Measurements from ENCODE around the gene UBALD1. TPM values are rescaled to one million over a fixed set of nuclear protein-coding genes. Genes with fewer than 3 reads are reported as not detected.

The UBALD1 gene
- total RNA-seq, 1 donor from 2014 or later = 4.6 TPM

DNA sequence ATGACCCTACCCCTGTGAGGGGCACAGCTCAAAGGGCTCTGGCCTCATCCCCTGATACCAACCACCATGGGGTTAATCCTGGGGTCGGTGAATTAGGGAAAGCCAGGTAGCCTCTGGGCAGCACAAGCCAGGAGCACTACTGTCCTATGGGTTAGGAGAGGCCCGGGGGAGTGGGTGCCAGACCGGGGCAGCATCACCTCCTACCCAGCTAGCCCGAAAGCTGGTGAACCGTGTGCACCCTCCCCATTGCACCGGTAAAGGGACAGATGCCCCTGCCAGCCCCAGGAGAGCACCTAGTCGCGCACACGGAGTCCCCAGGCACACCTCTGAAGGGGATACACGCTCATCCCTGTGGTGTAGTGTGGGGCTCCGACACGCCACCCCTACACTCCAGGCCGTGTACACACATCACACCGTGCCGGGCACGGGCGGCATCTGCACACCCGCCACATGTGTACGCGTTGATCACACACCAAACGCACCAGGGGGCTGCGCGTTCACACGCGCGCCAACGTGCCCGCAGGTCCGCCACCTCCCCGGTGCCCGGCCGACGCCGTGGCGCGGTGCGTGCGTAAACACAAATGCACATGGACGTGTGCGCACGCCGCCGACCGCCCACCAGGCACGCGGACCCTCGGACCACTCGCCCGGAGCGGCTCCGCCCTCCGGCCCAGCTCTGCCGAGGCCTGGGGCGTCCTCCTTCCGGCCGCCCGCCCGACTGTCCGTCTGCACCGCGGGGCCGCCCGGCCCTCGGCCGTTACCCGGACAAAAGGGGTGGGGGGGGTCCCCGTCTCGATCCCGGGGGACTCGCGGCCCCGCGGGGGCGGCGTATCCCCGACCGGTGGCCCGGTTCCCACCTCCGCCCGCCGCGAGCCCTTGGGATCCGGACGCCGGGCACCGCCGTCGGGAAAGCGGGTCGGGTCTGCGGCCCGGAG lies 785 bp downstream of the UBALD1 start:
- Histone ChIP-seq H3K4me3 (peak overlapping the region; percentile 92 to 98), H3K9me3 (no peaks in the 10 kb centered on the region), H3K4me1 (peaks cover 23 to 41% of the 10 kb centered on the region in 2 donors), H3K27me3 (no peaks in the 10 kb centered on the region), H3K36me3 (peaks cover 7 to 12% of the 10 kb centered on the region in 2 donors), H3K27ac (peak overlapping the region; percentile 91 to 98)
- intact Hi-C loops (cut with DNase I) = no loop called here
- TF ChIP-seq, protein P1, sequence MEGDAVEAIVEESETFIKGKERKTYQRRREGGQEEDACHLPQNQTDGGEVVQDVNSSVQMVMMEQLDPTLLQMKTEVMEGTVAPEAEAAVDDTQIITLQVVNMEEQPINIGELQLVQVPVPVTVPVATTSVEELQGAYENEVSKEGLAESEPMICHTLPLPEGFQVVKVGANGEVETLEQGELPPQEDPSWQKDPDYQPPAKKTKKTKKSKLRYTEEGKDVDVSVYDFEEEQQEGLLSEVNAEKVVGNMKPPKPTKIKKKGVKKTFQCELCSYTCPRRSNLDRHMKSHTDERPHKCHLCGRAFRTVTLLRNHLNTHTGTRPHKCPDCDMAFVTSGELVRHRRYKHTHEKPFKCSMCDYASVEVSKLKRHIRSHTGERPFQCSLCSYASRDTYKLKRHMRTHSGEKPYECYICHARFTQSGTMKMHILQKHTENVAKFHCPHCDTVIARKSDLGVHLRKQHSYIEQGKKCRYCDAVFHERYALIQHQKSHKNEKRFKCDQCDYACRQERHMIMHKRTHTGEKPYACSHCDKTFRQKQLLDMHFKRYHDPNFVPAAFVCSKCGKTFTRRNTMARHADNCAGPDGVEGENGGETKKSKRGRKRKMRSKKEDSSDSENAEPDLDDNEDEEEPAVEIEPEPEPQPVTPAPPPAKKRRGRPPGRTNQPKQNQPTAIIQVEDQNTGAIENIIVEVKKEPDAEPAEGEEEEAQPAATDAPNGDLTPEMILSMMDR (IDR thresholded peaks at IDR 0.05) = no peak
- no peak for DNase-seq (ENCODE audit: low spot score in 2 of 2)

DNA sequence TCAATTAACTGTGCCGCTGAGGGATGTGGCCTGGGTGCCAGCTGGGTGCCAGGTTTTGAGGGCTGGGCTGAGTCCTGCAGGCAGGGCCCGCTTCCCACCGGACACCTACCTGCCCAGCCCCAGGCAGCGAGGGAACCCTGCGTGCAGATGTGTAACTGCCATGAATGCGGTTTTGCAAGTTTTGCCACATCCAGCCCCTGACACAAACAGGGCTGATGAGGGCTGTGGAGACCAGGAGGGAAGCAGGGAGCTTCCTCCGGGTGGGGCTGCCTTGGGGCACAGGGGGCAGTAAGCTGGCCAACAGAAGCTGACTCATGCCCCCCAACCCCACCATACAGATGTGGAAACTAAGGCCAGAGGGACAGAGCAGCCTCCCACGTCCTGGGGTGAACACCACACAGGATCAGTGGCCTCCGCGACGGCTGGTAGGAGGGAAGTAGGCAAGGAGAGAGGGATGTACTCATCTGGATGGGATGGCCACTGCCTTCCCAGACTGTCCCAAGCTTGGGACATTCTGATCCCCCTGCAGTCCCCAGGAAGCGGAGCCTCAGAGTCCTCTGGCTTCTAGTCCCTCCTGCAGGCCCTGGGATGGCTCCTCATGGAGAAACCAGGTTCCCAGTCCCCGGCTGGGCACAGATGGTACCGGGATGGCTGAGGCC lies 1.6 kb downstream of the UBALD1 start:
- Histone ChIP-seq H3K9me3 (no peaks in the 10 kb centered on the region), H3K36me3 (peaks cover 14 to 20% of the 10 kb centered on the region in 2 donors), H3K27ac (peak overlapping the region in 1 of 2 donors; percentile 2), H3K4me1 (peaks cover 23 to 41% of the 10 kb centered on the region in 2 donors), H3K27me3 (no peaks in the 10 kb centered on the region), H3K4me3 (peak overlapping the region; percentile 92 to 98)
- DNase-seq (ENCODE audit: low spot score in 2 of 2) = no peak
- intact Hi-C loops (cut with DNase I) = no loop called here
- TF ChIP-seq, protein P1 (IDR thresholded peaks at IDR 0.05) = no peak

DNA sequence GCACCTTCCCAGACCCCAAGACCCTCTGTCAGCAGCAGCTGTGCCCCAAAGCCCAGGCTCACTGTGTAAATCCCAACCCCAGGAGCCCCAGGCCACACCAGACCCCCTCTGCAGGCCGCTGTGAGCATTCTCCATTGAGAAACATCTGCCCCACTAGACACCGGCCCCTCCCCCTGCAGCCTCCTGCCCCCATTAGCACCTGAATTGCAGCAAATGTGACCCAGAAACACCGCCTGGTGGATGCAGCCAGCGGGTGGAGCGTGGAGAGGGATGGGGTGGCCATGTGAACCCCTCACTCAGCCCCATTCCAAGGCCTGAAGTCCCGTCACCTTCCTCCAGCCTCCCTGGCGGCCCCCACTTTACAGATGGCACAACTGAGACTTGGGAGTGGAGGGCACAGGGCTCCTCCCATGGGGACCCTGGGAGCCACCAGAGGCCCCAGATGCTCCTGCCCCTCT lies 2.2 kb downstream of the UBALD1 start:
- Histone ChIP-seq H3K9me3 (no peaks in the 10 kb centered on the region), H3K36me3 (peaks cover 19 to 26% of the 10 kb centered on the region in 2 donors), H3K27me3 (no peaks in the 10 kb centered on the region), H3K4me3 (peak overlapping the region; percentile 92 to 98), H3K27ac (no peak overlapping the region), H3K4me1 (peaks cover 23 to 35% of the 10 kb centered on the region in 2 donors)
- no peak for DNase-seq (ENCODE audit: low spot score in 2 of 2)
- intact Hi-C loops (cut with DNase I) = no loop called here
- TF ChIP-seq, protein P1 (IDR thresholded peaks at IDR 0.05) = no peak

DNA sequence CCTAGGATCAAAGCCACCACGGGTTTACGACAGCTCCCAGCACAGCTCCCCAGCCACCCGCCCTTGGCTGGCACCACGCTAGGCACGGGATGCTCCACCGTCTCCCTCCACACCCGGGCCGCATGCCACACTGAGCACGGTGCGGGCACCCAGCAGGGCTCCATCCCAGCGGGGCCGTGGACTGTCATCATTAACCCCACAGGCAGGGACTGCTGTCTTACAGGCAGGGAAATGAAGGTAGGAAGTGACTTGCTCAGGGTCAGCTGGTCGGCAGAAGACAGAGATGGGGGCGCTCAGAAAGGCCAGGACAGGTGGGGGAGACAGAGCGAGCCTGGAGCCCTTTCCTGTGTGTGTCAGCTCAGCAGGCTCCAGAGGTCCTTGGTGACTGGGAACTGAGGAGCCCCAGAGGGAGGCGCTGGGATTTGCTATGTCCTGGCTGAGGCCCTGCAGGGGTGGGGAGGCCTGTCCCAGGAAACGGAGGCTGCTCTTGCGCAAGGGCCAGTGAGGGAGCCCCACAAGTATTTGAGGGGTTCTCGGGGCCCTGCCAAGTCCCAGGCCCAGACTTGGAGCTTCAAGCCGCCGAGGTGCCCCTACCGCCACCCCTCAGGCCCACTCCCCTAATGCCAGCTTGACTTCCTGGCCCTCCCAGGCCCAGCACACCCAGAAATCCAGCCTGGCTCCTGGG lies 3.2 kb downstream of the UBALD1 start:
- H3K36me3 ChIP-seq = peaks cover 19 to 28% of the 10 kb centered on the region in 2 donors
- peaks cover 23 to 27% of the 10 kb centered on the region in 2 donors for H3K4me1 ChIP-seq
- H3K9me3 ChIP-seq = no peaks in the 10 kb centered on the region
- H3K27me3 ChIP-seq = no peaks in the 10 kb centered on the region
- DNase-seq (ENCODE audit: low spot score in 2 of 2) = no peak
- TF ChIP-seq, protein P1 (IDR thresholded peaks at IDR 0.05) = no peak
- no peak overlapping the region for H3K4me3 ChIP-seq
- H3K27ac ChIP-seq = no peak overlapping the region
- intact Hi-C loops (cut with DNase I) = no loop called here

Data from ascending aorta (tissue), 2 donors.